HepG2 (cell line): ENCODE data around the gene OTOG. TPM values are rescaled to one million over a fixed set of nuclear protein-coding genes. Genes with fewer than 3 reads are reported as not detected.

Experiments used
- ATAC-seq: fragments of 200-7000 bp; cut with Tn5 transposase; 3 replicates; pipeline ENCODE4 v1.9.1; 2020; ENCODE audit warnings: mild to moderate bottlenecking, moderate library complexity
- BruUV-seq: library from RNA; stranded (reverse); fragments of 400-500 nt; replicated peaks from 2 replicates; lab custom pipeline; 2021; lab: Mats Ljungman, UMichigan
- CTCF ChIA-PET: fragments of 300-600 bp; formaldehyde crosslinking; extraction: SDS; loops from one replicate; lab custom pipeline; 2021; ENCODE audit warnings: low total read pairs, inconsistent platforms, low intra/inter-chr PET ratio; lab: Yijun Ruan, JAX
- POLR2A ChIA-PET: fragments of 350-600 bp; sonication (Branson Sonifier 250); formaldehyde crosslinking; loops from one replicate; lab custom pipeline; 2020; ENCODE audit warnings: antibody characterized with exemption, inconsistent platforms; lab: Yijun Ruan, JAX
- DNase-seq: peaks from one replicate; pipeline ENCODE4 v3.0.0-alpha.2; 2015; ENCODE audit warnings: low spot score
- FAIRE-seq: peaks from 3 replicates; lab custom pipeline; 2011; peaks lifted over from hg19 to GRCh38; lab: Jason Lieb, UNC
- H2AFZ ChIP-seq: one replicate; pipeline ENCODE4 v1.6.1; 2011; ENCODE audit warnings: low read length, inconsistent platforms
- H3K27ac ChIP-seq: fragments of 300-600 bp; 3 replicates; pipeline ENCODE4 v1.8.0; 2011; ENCODE audit warnings: mixed run types, mild to moderate bottlenecking, mixed read lengths, low read length, inconsistent platforms; ENCODE audit not compliant: insufficient read depth; ENCODE audit errors: extremely low read length
- H3K27me3 ChIP-seq, 2 experiments: fragments of 200-600 bp in 1 of 2; 2 replicates in 1 of 2; 3 replicates in 1 of 2; pipeline versions ENCODE4 v1.6.0 to v1.8.0; 2011; ENCODE audit warnings: low read length in 2 of 2, mild to moderate bottlenecking in 2 of 2, moderate library complexity in 2 of 2, inconsistent platforms in 1 of 2; ENCODE audit not compliant: insufficient read depth in 2 of 2, control insufficient read depth in 1 of 2
- H3K36me3 ChIP-seq, 2 experiments: fragments of 200-600 bp in 1 of 2; replicated peaks in 1 of 2; 2 replicates in 1 of 2; 3 replicates in 1 of 2; pipeline versions ENCODE4 v1.5.1 to v1.8.0; 2011; ENCODE audit warnings: low read length in 2 of 2, inconsistent platforms in 1 of 2; ENCODE audit not compliant: insufficient read depth in 2 of 2, control insufficient read depth in 1 of 2
- H3K4me1 ChIP-seq: 2 replicates; pipeline ENCODE4 v1.5.1; 2012; ENCODE audit warnings: low read length, inconsistent platforms; ENCODE audit not compliant: insufficient read depth
- H3K4me2 ChIP-seq: 2 replicates; pipeline ENCODE4 v1.6.0; 2011; ENCODE audit warnings: low read depth, low read length, inconsistent platforms
- H3K4me3 ChIP-seq, 3 experiments: fragments of 200-600 bp in 1 of 3; sonication (generic), shearing (Covaris generic) in 1 of 3; replicated peaks in 1 of 3; 2 replicates each; pipeline ENCODE4 v1.5.1; 2011 to 2016; ENCODE audit warnings: low read length in 3 of 3, inconsistent platforms in 2 of 3, low read depth in 2 of 3, mild to moderate bottlenecking in 2 of 3, control low read depth in 1 of 3, mixed read lengths in 1 of 3; ENCODE audit not compliant: insufficient read depth in 1 of 3
- H3K79me2 ChIP-seq: one replicate; pipeline ENCODE4 v1.6.1; 2011; ENCODE audit warnings: low read length, inconsistent platforms; ENCODE audit not compliant: insufficient read depth
- H3K9ac ChIP-seq: 2 replicates; pipeline ENCODE4 v1.6.0; 2011; ENCODE audit warnings: mild to moderate bottlenecking, low read depth, low read length, inconsistent platforms; ENCODE audit not compliant: insufficient read depth
- H3K9me3 ChIP-seq: 2 replicates; pipeline ENCODE4 v1.5.1; 2012; ENCODE audit warnings: mild to moderate bottlenecking, low read length
- H4K20me1 ChIP-seq: 2 replicates; pipeline ENCODE4 v1.6.0; 2011; ENCODE audit warnings: inconsistent platforms, mild to moderate bottlenecking, low read length, moderate library complexity; ENCODE audit not compliant: insufficient read depth
- ATAD3A ChIP-seq: sonication (generic); formaldehyde crosslinking; IDR thresholded peaks from 2 replicates; pipeline ENCODE4 v1.4.0; 2020; ENCODE audit warnings: missing genetic modification reagents
- EEA1 ChIP-seq: sonication (generic); formaldehyde crosslinking; IDR thresholded peaks from 2 replicates; pipeline ENCODE4 v1.5.1; 2020; ENCODE audit warnings: mild to moderate bottlenecking, missing genetic modification reagents, borderline replicate concordance
- ELF4 ChIP-seq: sonication (generic); formaldehyde crosslinking; IDR thresholded peaks from 2 replicates; pipeline ENCODE4 v1.5.0; 2020; ENCODE audit warnings: missing genetic modification reagents, mild to moderate bottlenecking, moderate library complexity, borderline replicate concordance
- ERF ChIP-seq: IDR thresholded peaks from 2 replicates; pipeline ENCODE4 v1.6.1; 2018; ENCODE audit warnings: missing biosample characterization, missing genetic modification reagents
- FLYWCH1 ChIP-seq: sonication (generic); formaldehyde crosslinking; IDR thresholded peaks from 2 replicates; pipeline ENCODE4 v1.8.1; 2023; ENCODE audit warnings: mild to moderate bottlenecking, missing genetic modification reagents
- KLF11 ChIP-seq: IDR thresholded peaks from 2 replicates; pipeline ENCODE4 v1.6.1; 2016; ENCODE audit warnings: missing compliant biosample characterization
- MIXL1 ChIP-seq: IDR thresholded peaks from 2 replicates; pipeline ENCODE4 v1.6.1; 2016
- NFIB ChIP-seq: sonication (generic); formaldehyde crosslinking; IDR thresholded peaks from 2 replicates; pipeline ENCODE4 v1.9.0; 2021; ENCODE audit warnings: missing genetic modification reagents, mild to moderate bottlenecking, borderline replicate concordance
- RCOR2 ChIP-seq: IDR thresholded peaks from 2 replicates; pipeline ENCODE4 v1.6.1; 2016; ENCODE audit warnings: missing biosample characterization, missing genetic modification reagents
- RNF2 ChIP-seq: fragments of 450-650 bp; conservative IDR thresholded peaks from 2 replicates; pipeline ENCODE4 v1.6.1; 2016; ENCODE audit warnings: low read depth
- SOX5 ChIP-seq: IDR thresholded peaks from 2 replicates; pipeline ENCODE4 v1.6.1; 2016; ENCODE audit warnings: borderline replicate concordance
- ZFAT ChIP-seq: sonication (generic); formaldehyde crosslinking; conservative IDR thresholded peaks from 2 replicates; pipeline ENCODE4 v1.8.1; 2023; ENCODE audit warnings: missing genetic modification reagents, inconsistent platforms
- ZFP62 ChIP-seq: sonication (generic); formaldehyde crosslinking; IDR thresholded peaks from 2 replicates; pipeline ENCODE4 v1.4.0; 2020; ENCODE audit warnings: missing genetic modification reagents
- ZNF232 ChIP-seq: sonication (generic); formaldehyde crosslinking; IDR thresholded peaks from 2 replicates; pipeline ENCODE4 v1.4.0; 2020; ENCODE audit warnings: missing genetic modification reagents, borderline replicate concordance
- ZNF274 ChIP-seq: sonication (generic); formaldehyde crosslinking; IDR thresholded peaks from 2 replicates; pipeline ENCODE4 v1.5.1; 2020; ENCODE audit warnings: mild to moderate bottlenecking, missing genetic modification reagents
- ZNF589 ChIP-seq: sonication (generic); formaldehyde crosslinking; conservative IDR thresholded peaks from 2 replicates; pipeline ENCODE4 v1.8.0; 2022; ENCODE audit warnings: mild to moderate bottlenecking, moderate library complexity, missing genetic modification reagents
- ZNF607 ChIP-seq: sonication (generic); formaldehyde crosslinking; IDR thresholded peaks from 2 replicates; pipeline ENCODE4 v1.5.1; 2020; ENCODE audit warnings: missing genetic modification reagents, mild to moderate bottlenecking, borderline replicate concordance
- WGBS: methylation state at CpG from one replicate; pipeline ENCODE4 v1.1.6; 2017; ENCODE audit warnings: low lambda C conversion rate; 5-methylcytosine and 5-hydroxymethylcytosine counted together
- in situ Hi-C: cut with HindIII; loops from 2 replicates; pipeline ENCODE4 v1.10.0; 2017; ENCODE audit warnings: low pct_unique_long_range_greater_than_20kb; ENCODE audit not compliant: extremely low pct_ligation_motif_present
- intact Hi-C: fragments of 100-400 bp; cut with micrococcal nuclease; formaldehyde crosslinking; loops from one replicate; pipeline ENCODE4 v1.10.0; 2022; ENCODE audit not compliant: unreplicated experiment
- polyA plus RNA-seq, 8 experiments: library from polyadenylated mRNA; depleted of rRNA in 3 of 8; stranded (reverse) in 7 of 8; unstranded in 1 of 8; fragments of >200 nt; fragmentation: Illumina TruSeq in 4 of 8; extraction: Trizol in 4 of 8; gene quantifications; 2 replicates each; pipeline versions ENCODE4 v1.2.1 to v1.2.3, GENCODE V29; 2011 to 2016; ENCODE audit warnings: low read depth in 4 of 8, missing spikeins in 1 of 8, mixed read lengths in 1 of 8; ENCODE audit not compliant: insufficient read depth in 1 of 8
- total RNA-seq, 5 experiments: library from RNA; depleted of rRNA; stranded (reverse); fragments of >200 nt; fragmentation: Illumina TruSeq; extraction: Trizol; gene quantifications; 2 replicates each; pipeline ENCODE4 v1.2.3, GENCODE V29; 2016; ENCODE audit warnings: low read depth in 1 of 5
- TF ChIP-seq, protein P1 (sequence below): sonication (generic); formaldehyde crosslinking; IDR thresholded peaks from 2 replicates; pipeline ENCODE4 v1.5.1; 2020; ENCODE audit warnings: mild to moderate bottlenecking, moderate library complexity, missing genetic modification reagents
- TF ChIP-seq, protein P2 (sequence below): sonication (generic); formaldehyde crosslinking; IDR thresholded peaks from 2 replicates; pipeline ENCODE4 v1.8.1; 2023; ENCODE audit warnings: missing genetic modification reagents, inconsistent platforms, borderline replicate concordance
- TF ChIP-seq, protein P3 (sequence below): sonication (generic); formaldehyde crosslinking; IDR thresholded peaks from 2 replicates; pipeline ENCODE4 v1.5.1; 2020; ENCODE audit warnings: mild to moderate bottlenecking, missing genetic modification reagents

OTOG gene
- total and polyA plus RNA-seq, 2 of the 13 experiments (the other 11 are each of a cell fraction or from before 2014, with no cell fraction given): not detected

DNA sequence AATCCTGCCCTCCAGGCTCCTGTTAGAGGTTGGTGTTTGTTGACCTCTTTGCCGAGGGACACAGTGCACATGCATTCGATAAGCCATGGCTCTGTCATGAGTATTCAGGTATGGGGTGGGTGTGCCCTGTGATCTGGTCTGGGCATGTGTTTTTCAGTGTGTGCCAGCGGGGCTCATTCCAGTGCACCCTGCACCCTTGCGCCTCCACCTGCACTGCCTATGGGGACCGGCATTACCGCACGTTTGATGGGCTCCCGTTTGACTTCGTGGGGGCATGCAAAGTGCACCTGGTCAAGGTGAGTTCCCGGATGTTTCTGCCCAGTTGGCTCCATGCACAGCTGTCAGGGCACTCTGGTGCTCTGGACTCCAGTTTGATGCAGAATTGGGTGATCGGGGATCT lies 44.2 kb downstream of the OTOG start:
- no peaks in the 10 kb centered on the region for H3K79me2 ChIP-seq
- no TSS peak for BruUV-seq
- H3K4me2 ChIP-seq: no peak overlapping the region
- no peak for FAIRE-seq
- no peak for ATAC-seq
- TF ChIP-seq ZNF607 (CRISPR knock-in tag) (no peak), MIXL1 (no peak), KLF11 (no peak), ZFP62 (no peak), ZNF232 (no peak), EEA1 (CRISPR knock-in tag) (no peak), FLYWCH1 (no peak), SOX5 (CRISPR knock-in tag) (no peak), RCOR2 (CRISPR knock-in tag) (no peak), RNF2 (no peak), ZNF589 (CRISPR knock-in tag) (no peak), ZNF274 (CRISPR knock-in tag) (no peak), ERF (CRISPR knock-in tag) (no peak), ELF4 (CRISPR knock-in tag) (no peak), ZFAT (CRISPR knock-in tag) (no peak), NFIB (CRISPR knock-in tag) (no peak), ATAD3A (no peak)
- TF ChIP-seq, protein P1, sequence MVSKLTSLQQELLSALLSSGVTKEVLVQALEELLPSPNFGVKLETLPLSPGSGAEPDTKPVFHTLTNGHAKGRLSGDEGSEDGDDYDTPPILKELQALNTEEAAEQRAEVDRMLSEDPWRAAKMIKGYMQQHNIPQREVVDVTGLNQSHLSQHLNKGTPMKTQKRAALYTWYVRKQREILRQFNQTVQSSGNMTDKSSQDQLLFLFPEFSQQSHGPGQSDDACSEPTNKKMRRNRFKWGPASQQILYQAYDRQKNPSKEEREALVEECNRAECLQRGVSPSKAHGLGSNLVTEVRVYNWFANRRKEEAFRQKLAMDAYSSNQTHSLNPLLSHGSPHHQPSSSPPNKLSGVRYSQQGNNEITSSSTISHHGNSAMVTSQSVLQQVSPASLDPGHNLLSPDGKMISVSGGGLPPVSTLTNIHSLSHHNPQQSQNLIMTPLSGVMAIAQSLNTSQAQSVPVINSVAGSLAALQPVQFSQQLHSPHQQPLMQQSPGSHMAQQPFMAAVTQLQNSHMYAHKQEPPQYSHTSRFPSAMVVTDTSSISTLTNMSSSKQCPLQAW (CRISPR knock-in tag): no peak
- TF ChIP-seq, protein P2, sequence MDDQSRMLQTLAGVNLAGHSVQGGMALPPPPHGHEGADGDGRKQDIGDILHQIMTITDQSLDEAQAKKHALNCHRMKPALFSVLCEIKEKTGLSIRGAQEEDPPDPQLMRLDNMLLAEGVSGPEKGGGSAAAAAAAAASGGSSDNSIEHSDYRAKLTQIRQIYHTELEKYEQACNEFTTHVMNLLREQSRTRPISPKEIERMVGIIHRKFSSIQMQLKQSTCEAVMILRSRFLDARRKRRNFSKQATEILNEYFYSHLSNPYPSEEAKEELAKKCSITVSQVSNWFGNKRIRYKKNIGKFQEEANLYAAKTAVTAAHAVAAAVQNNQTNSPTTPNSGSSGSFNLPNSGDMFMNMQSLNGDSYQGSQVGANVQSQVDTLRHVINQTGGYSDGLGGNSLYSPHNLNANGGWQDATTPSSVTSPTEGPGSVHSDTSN (CRISPR knock-in tag): no peak
- TF ChIP-seq, protein P3, sequence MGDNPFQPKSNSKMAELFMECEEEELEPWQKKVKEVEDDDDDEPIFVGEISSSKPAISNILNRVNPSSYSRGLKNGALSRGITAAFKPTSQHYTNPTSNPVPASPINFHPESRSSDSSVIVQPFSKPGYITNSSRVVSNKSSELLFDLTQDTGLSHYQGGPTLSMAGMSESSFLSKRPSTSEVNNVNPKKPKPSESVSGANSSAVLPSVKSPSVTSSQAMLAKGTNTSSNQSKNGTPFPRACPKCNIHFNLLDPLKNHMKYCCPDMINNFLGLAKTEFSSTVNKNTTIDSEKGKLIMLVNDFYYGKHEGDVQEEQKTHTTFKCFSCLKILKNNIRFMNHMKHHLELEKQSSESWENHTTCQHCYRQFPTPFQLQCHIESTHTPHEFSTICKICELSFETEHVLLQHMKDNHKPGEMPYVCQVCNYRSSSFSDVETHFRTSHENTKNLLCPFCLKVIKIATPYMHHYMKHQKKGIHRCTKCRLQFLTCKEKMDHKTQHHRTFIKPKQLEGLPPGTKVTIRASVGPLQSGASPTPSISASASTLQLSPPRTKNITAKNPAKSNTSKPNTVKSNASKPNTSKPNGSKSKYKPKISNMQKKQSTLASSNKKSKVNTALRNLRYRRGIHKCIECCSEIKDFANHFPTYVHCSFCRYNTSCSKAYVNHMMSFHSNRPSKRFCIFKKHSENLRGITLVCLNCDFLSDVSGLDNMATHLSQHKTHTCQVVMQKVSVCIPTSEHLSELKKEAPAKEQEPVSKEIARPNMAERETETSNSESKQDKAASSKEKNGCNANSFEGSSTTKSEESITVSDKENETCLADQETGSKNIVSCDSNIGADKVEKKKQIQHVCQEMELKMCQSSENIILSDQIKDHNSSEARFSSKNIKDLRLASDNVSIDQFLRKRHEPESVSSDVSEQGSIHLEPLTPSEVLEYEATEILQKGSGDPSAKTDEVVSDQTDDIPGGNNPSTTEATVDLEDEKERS (CRISPR knock-in tag): no peak
- H3K4me1 ChIP-seq: no peaks in the 10 kb centered on the region
- H3K9ac ChIP-seq: no peak overlapping the region
- CTCF ChIA-PET: no interaction called here
- no peaks in the 10 kb centered on the region for H3K36me3 ChIP-seq
- in situ Hi-C loops: no loop called here
- no peaks in the 10 kb centered on the region for H3K9me3 ChIP-seq
- peaks cover 0 to 31% of the 10 kb centered on the region in 2 experiments; a peak in 3 of 5 replicates for H3K27me3 ChIP-seq
- 31% methylated on average over 5 of the region's 11 CpGs for WGBS
- no peak overlapping the region for H3K27ac ChIP-seq
- intact Hi-C loops: no loop called here
- no peak overlapping the region for H2AFZ ChIP-seq
- DNase-seq: no peak
- H4K20me1 ChIP-seq: no peaks in the 10 kb centered on the region
- POLR2A ChIA-PET: no interaction called here
- H3K4me3 ChIP-seq: no peak overlapping the region
